Measurements from ENCODE around the gene RBBP4. TPM values are rescaled to one million over a fixed set of nuclear protein-coding genes. Genes with fewer than 3 reads are reported as not detected.

Gene RBBP4
- total and polyA plus RNA-seq, 2 experiments from 2014 or later: 275 to 336 TPM

- peak; percentile 27 to 40 for DNase-seq (ENCODE audit: low read depth in 1 of 2, low spot score in 1 of 2)
- H3K9me3 ChIP-seq (ENCODE audit: low read depth): no peaks in the 10 kb centered on the region
- H3K36me3 ChIP-seq: no peaks in the 10 kb centered on the region
- H3K27me3 ChIP-seq: peaks cover 7% of the 10 kb centered on the region
- TF ChIP-seq, protein P1, sequence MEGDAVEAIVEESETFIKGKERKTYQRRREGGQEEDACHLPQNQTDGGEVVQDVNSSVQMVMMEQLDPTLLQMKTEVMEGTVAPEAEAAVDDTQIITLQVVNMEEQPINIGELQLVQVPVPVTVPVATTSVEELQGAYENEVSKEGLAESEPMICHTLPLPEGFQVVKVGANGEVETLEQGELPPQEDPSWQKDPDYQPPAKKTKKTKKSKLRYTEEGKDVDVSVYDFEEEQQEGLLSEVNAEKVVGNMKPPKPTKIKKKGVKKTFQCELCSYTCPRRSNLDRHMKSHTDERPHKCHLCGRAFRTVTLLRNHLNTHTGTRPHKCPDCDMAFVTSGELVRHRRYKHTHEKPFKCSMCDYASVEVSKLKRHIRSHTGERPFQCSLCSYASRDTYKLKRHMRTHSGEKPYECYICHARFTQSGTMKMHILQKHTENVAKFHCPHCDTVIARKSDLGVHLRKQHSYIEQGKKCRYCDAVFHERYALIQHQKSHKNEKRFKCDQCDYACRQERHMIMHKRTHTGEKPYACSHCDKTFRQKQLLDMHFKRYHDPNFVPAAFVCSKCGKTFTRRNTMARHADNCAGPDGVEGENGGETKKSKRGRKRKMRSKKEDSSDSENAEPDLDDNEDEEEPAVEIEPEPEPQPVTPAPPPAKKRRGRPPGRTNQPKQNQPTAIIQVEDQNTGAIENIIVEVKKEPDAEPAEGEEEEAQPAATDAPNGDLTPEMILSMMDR (IDR thresholded peaks at IDR 0.05; ENCODE audit: low read depth, low read length): no peak
- peak overlapping the region; percentile 48 for H3K4me3 ChIP-seq
- peaks cover 10% of the 10 kb centered on the region for H3K4me1 ChIP-seq (ENCODE audit: low read depth)
- H3K27ac ChIP-seq: peak overlapping the region; percentile 8
These were observed 51.1 kb downstream of the RBBP4 start for GRCh38 chr1:32701951-32702598.

DNA sequence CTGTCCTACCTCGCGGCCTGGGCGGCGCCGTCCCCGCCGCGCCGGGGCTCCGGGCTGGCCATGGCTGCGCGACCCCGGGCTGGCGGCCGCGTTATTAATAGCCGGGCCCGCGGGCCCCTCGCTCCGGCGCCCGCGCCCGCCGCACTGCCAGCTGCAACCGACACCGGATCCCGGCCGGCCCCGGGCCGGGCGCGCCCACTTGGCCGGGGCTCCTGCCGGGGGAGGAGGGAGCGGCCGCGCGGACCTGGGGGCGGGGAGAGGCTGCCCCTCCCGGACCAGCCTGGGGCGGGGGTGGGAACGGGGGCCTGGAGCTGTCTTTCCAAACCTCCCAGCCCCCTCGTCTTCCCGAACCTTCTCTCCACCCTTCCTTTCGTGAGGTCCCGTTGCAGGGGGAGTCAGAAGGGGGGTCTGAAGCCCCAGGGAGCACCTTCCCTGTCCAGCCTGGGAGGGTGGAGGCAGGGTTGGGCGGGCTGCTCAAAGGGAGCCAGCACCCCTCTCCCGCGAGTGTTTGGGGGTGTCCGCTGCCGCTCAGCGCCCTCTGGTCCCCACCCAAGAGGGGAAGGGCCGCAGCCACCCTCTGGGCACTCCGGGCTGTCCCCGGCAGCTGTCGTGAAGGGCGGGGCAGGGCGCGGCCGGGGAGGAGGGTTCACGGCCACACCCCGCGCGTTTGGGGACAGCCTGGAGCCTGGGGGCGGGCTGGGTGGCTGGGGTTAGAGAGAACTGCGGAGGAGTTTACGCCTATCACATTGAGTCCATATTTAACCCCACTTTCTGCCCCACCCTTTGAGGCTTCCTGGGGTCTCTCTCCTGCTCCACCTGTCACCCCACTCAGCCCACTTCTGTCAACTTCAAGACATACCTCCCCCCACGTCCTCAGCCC is 51.8 kb downstream of the RBBP4 start, which contains the start of gene SYNC:
TSS of gene SYNC (minus strand) at position 172 of the 880 bp plus-strand sequence. CDS start at position 62, 110 bp downstream.
- Histone ChIP-seq H3K4me3 (peak within 1 kb of the TSS; percentile 48), H3K9me3 (ENCODE audit: low read depth) (no peaks in the 10 kb centered on the region), H3K27ac (peak within 1 kb of the TSS; percentile 8), H3K27me3 (peaks cover 7% of the 10 kb centered on the region), H3K4me1 (ENCODE audit: low read depth) (peaks cover 10% of the 10 kb centered on the region), H3K36me3 (no peaks in the 10 kb centered on the region)
- TF ChIP-seq, protein P1 (IDR thresholded peaks at IDR 0.05; ENCODE audit: low read depth, low read length): no peak
- peak; percentile 60 to 72 for DNase-seq (ENCODE audit: low read depth in 1 of 2, low spot score in 1 of 2)

- TF ChIP-seq, protein P1 (IDR thresholded peaks at IDR 0.05; ENCODE audit: low read depth, low read length): no peak
- H3K27ac ChIP-seq: no peak overlapping the region
- peak in 1 of 2 donors; percentile 95 for DNase-seq (ENCODE audit: low read depth in 1 of 2, low spot score in 1 of 2)
- peaks cover 10% of the 10 kb centered on the region for H3K4me1 ChIP-seq (ENCODE audit: low read depth)
- H3K36me3 ChIP-seq: no peaks in the 10 kb centered on the region
- peaks cover 7% of the 10 kb centered on the region for H3K27me3 ChIP-seq
- no peaks in the 10 kb centered on the region for H3K9me3 ChIP-seq (ENCODE audit: low read depth)
- H3K4me3 ChIP-seq: peak overlapping the region; percentile 48
These were observed 52.7 kb downstream of the RBBP4 start for GRCh38 chr1:32703479-32704291.

DNA sequence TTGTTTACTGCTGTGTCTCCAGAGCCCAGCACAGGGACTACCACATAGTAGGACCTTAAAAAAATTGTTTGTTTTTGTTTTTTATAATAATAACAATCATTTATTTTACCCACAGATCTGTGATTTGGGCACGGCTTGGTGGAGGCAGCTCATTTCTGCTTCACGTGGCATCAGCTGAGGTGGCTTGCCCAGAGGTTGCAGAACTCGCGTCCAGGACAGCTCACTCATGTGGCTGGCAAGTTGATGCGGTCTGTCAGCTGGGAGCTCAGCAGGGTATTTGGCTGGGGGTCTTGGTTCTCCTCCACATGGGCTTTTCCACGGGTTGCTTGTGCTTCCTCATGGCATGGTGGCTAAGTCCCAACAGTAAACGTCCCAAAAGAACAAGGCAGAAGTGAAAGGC is 54.5 kb downstream of the RBBP4 start:
- Histone ChIP-seq H3K27me3 (peaks cover 7% of the 10 kb centered on the region), H3K9me3 (ENCODE audit: low read depth) (no peaks in the 10 kb centered on the region), H3K36me3 (no peaks in the 10 kb centered on the region), H3K4me1 (ENCODE audit: low read depth) (peaks cover 10% of the 10 kb centered on the region), H3K4me3 (no peak overlapping the region), H3K27ac (no peak overlapping the region)
- TF ChIP-seq, protein P1 (IDR thresholded peaks at IDR 0.05; ENCODE audit: low read depth, low read length): no peak
- no peak for DNase-seq (ENCODE audit: low read depth in 1 of 2, low spot score in 1 of 2)

GRCh38 chr1:32706491-32706890 is 55.5 kb downstream of the RBBP4 start:
- Histone ChIP-seq H3K27ac (no peak overlapping the region), H3K27me3 (peaks cover 7% of the 10 kb centered on the region), H3K4me3 (no peak overlapping the region), H3K9me3 (ENCODE audit: low read depth) (no peaks in the 10 kb centered on the region), H3K4me1 (ENCODE audit: low read depth) (peaks cover 10% of the 10 kb centered on the region), H3K36me3 (no peaks in the 10 kb centered on the region)
- TF ChIP-seq, protein P1 (IDR thresholded peaks at IDR 0.05; ENCODE audit: low read depth, low read length): no peak
- no peak for DNase-seq (ENCODE audit: low read depth in 1 of 2, low spot score in 1 of 2)
